B cell (primary cell): ENCODE results near the gene SRXN1. TPM values are rescaled to one million over a fixed set of nuclear protein-coding genes. Genes with fewer than 3 reads are reported as not detected.

Source experiments
- ATAC-seq: fragments of 200-7000 bp; cut with Tn5 transposase; one replicate; pipeline ENCODE4 v1.10.0; 2021; ENCODE audit warnings: low read depth, mild to moderate bottlenecking, moderate number of reproducible peaks, moderate library complexity
- CTCF ChIA-PET: fragments of 350-600 bp; sonication (Branson Sonifier 250); formaldehyde crosslinking; loops from one replicate; lab custom pipeline; 2021; ENCODE audit warnings: antibody characterized with exemption, inconsistent platforms; lab: Charles Lee
- POLR2A ChIA-PET: fragments of 350-600 bp; sonication (Branson Sonifier 250); formaldehyde crosslinking; loops from one replicate; lab custom pipeline; 2021; ENCODE audit warnings: antibody characterized with exemption; lab: Charles Lee
- DNase-seq: peaks from one replicate; pipeline ENCODE4 v3.0.0; 2013
- H2AFZ ChIP-seq: 2 replicates; pipeline ENCODE4 v1.6.1; 2012; ENCODE audit warnings: mild to moderate bottlenecking, low read depth, low read length; ENCODE audit not compliant: insufficient read depth, poor library complexity, severe bottlenecking
- H3K27ac ChIP-seq, 2 donors: 1 replicate in 1 of 2; 2 replicates in 1 of 2; pipeline ENCODE4 v1.5.1; 2012 to 2013; ENCODE audit warnings: low read length in 2 of 2, mild to moderate bottlenecking in 2 of 2, moderate library complexity in 1 of 2
- H3K27me3 ChIP-seq, 4 experiments: fragments of 200-600 bp in 1 of 4; sonication (generic) in 1 of 4; replicated peaks in 1 of 4; 1 replicate in 2 of 4; 2 replicates in 2 of 4; pipeline versions ENCODE4 v1.6.1 to v1.7.0; 2013 to 2016; ENCODE audit warnings: low read length in 3 of 4, mild to moderate bottlenecking in 2 of 4, mixed read lengths in 1 of 4, moderate library complexity in 1 of 4; ENCODE audit not compliant: insufficient read depth in 4 of 4, control insufficient read depth in 3 of 4; ENCODE audit errors: control extremely low read depth in 1 of 4
- H3K36me3 ChIP-seq, 2 experiments: replicated peaks in 1 of 2; 1 replicate in 1 of 2; 2 replicates in 1 of 2; pipeline versions ENCODE4 v1.6.1 to v1.7.1; 2013; ENCODE audit warnings: low read length in 1 of 2; ENCODE audit not compliant: insufficient read depth in 2 of 2, control insufficient read depth in 1 of 2; ENCODE audit errors: control extremely low read depth in 1 of 2, extremely low read depth in 1 of 2
- H3K4me1 ChIP-seq, 2 donors: fragments of 200-600 bp in 1 of 2; sonication (generic) in 1 of 2; 1 replicate in 1 of 2; 2 replicates in 1 of 2; pipeline versions ENCODE4 v1.5.1 to v1.6.1; 2013 to 2017; ENCODE audit warnings: low read length in 2 of 2; ENCODE audit not compliant: control insufficient read depth in 2 of 2, insufficient read depth in 2 of 2
- H3K4me2 ChIP-seq: replicated peaks from 2 replicates; pipeline ENCODE3; 2012; ENCODE audit warnings: mild to moderate bottlenecking, low read depth, low read length; ENCODE audit not compliant: poor library complexity, severe bottlenecking
- H3K4me3 ChIP-seq, 5 experiments: fragments of 200-600 bp in 1 of 5; sonication (generic) in 1 of 5; 1 replicate in 3 of 5; 2 replicates in 2 of 5; pipeline versions ENCODE4 v1.5.1 to v1.7.0; 2011 to 2016; ENCODE audit warnings: low read length in 4 of 5, mild to moderate bottlenecking in 4 of 5, low read depth in 2 of 5, control low read depth in 1 of 5, moderate library complexity in 1 of 5; ENCODE audit not compliant: insufficient read depth in 1 of 5; ENCODE audit errors: control extremely low read depth in 1 of 5, extremely low read depth in 1 of 5
- H3K79me2 ChIP-seq: fragments of 200-600 bp; sonication (generic); one replicate; pipeline ENCODE4 v1.6.0; 2016; ENCODE audit warnings: low read length; ENCODE audit not compliant: control insufficient read depth, insufficient read depth
- H3K9ac ChIP-seq: fragments of 200-600 bp; sonication (generic); 2 replicates; pipeline ENCODE4 v1.6.1; 2017; ENCODE audit warnings: mild to moderate bottlenecking, low read length, moderate library complexity
- H3K9me3 ChIP-seq, 3 donors: one replicate each; pipeline versions ENCODE4 v1.6.1 to v1.7.1; 2013; ENCODE audit warnings: low read length in 2 of 3; ENCODE audit not compliant: control insufficient read depth in 2 of 3, insufficient read depth in 1 of 3; ENCODE audit errors: control extremely low read depth in 1 of 3
- H4K20me1 ChIP-seq: 2 replicates; pipeline ENCODE4 v1.6.0; 2012; ENCODE audit warnings: mild to moderate bottlenecking, low read length; ENCODE audit not compliant: insufficient read depth, control insufficient read depth, poor library complexity, severe bottlenecking
- H3K27ac Mint-ChIP-seq: one replicate; pipeline ENCODE4 v1.8.0; 2021; ENCODE audit warnings: mixed read lengths
- H3K27me3 Mint-ChIP-seq: one replicate; pipeline ENCODE4 v1.8.0; 2021; ENCODE audit warnings: mixed read lengths
- H3K4me1 Mint-ChIP-seq: one replicate; pipeline ENCODE4 v1.8.0; 2021; ENCODE audit warnings: mixed read lengths
- H3K4me3 Mint-ChIP-seq: one replicate; pipeline ENCODE4 v1.8.0; 2021; ENCODE audit warnings: mixed read lengths
- H3K9me3 Mint-ChIP-seq: one replicate; pipeline ENCODE4 v1.8.0; 2022; ENCODE audit warnings: mixed read lengths; ENCODE audit not compliant: insufficient read depth
- EZH2 ChIP-seq: IDR thresholded peaks from 2 replicates; pipeline ENCODE4 v1.6.1; 2012; ENCODE audit warnings: borderline replicate concordance, low read depth, mild to moderate bottlenecking, moderate library complexity, low read length; ENCODE audit not compliant: insufficient read depth, poor library complexity, severe bottlenecking
- WGBS: methylation state at CpG from one replicate; pipeline ENCODE4 v1.1.5; 2013; ENCODE audit warnings: missing lambda C conversion rate; ENCODE audit not compliant: insufficient coverage; 5-methylcytosine and 5-hydroxymethylcytosine counted together
- intact Hi-C: fragments of 100-400 bp; cut with micrococcal nuclease; formaldehyde crosslinking; loops from one replicate; pipeline ENCODE4 v1.10.0; 2022
- polyA plus RNA-seq: library from polyadenylated mRNA; depleted of rRNA; stranded (reverse); fragments of >200 nt; gene quantifications from 2 replicates; pipeline ENCODE4 v1.2.3, GENCODE V29; 2012
- total RNA-seq, 2 donors: library from RNA; stranded (reverse); fragments of 120-200 nt in 1 of 2; gene quantifications; 1 replicate in 1 of 2; 2 replicates in 1 of 2; pipeline versions ENCODE4 v1.2.3 to v1.2.4, GENCODE V29; 2013 to 2022
- TF ChIP-seq, protein P1 (sequence below): fragments of 200-600 bp; IDR thresholded peaks from one replicate; pipeline ENCODE4 v1.8.0; 2022; ENCODE audit warnings: antibody characterized with exemption, mild to moderate bottlenecking

Gene SRXN1
- total and polyA plus RNA-seq, 2 donors (not counting 1 experiment from before 2014, with no cell fraction given): 1.3 to 4.5 TPM

DNA sequence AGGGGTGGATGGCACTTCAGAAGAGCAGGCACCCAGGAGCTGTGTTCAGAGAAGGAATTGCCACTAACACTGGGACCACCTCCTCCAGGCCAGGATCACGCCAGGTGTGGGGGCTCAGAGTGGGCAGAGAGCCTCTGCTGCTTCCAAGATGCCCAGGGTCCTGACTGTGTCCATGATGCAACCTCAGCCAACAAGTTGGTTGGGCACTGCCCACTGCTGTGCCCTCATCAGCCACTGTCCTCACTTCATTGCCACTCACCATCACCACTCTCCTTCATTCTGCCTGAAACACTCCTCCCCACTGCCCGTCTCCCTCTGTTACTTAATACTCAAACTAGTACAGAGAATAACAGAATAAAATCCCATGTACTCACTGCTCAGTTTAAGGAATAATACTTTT is 26.4 kb downstream of the SRXN1 start:
- H3K9ac ChIP-seq: no peak overlapping the region
- no peaks in the 10 kb centered on the region for H4K20me1 ChIP-seq
- TF ChIP-seq, protein P1, sequence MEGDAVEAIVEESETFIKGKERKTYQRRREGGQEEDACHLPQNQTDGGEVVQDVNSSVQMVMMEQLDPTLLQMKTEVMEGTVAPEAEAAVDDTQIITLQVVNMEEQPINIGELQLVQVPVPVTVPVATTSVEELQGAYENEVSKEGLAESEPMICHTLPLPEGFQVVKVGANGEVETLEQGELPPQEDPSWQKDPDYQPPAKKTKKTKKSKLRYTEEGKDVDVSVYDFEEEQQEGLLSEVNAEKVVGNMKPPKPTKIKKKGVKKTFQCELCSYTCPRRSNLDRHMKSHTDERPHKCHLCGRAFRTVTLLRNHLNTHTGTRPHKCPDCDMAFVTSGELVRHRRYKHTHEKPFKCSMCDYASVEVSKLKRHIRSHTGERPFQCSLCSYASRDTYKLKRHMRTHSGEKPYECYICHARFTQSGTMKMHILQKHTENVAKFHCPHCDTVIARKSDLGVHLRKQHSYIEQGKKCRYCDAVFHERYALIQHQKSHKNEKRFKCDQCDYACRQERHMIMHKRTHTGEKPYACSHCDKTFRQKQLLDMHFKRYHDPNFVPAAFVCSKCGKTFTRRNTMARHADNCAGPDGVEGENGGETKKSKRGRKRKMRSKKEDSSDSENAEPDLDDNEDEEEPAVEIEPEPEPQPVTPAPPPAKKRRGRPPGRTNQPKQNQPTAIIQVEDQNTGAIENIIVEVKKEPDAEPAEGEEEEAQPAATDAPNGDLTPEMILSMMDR: no peak
- TF ChIP-seq EZH2: no peak
- ATAC-seq: no peak
- no peaks in the 10 kb centered on the region for H3K4me1 ChIP-seq
- DNase-seq: no peak
- no peaks in the 10 kb centered on the region for H3K4me1 Mint-ChIP-seq
- ChIA-PET POLR2A (no interaction called here), CTCF (no interaction called here)
- H3K4me3 ChIP-seq: no peak overlapping the region
- H3K36me3 ChIP-seq: no peaks in the 10 kb centered on the region
- H3K4me2 ChIP-seq: no peak overlapping the region
- no peak overlapping the region for H3K27ac Mint-ChIP-seq
- H3K9me3 Mint-ChIP-seq: no peaks in the 10 kb centered on the region
- 96% methylated on average over 2 of the region's 2 CpGs for WGBS
- H3K27ac ChIP-seq: no peak overlapping the region
- H3K27me3 ChIP-seq: peaks cover 0 to 3% (median 0%) of the 10 kb centered on the region in 4 experiments
- intact Hi-C loops: no loop called here
- peaks cover 0 to 3% (median 0%) of the 10 kb centered on the region in 3 donors for H3K9me3 ChIP-seq
- no peak overlapping the region for H3K4me3 Mint-ChIP-seq
- no peaks in the 10 kb centered on the region for H3K79me2 ChIP-seq
- peaks cover 21% of the 10 kb centered on the region for H3K27me3 Mint-ChIP-seq
- no peak overlapping the region for H2AFZ ChIP-seq

DNA sequence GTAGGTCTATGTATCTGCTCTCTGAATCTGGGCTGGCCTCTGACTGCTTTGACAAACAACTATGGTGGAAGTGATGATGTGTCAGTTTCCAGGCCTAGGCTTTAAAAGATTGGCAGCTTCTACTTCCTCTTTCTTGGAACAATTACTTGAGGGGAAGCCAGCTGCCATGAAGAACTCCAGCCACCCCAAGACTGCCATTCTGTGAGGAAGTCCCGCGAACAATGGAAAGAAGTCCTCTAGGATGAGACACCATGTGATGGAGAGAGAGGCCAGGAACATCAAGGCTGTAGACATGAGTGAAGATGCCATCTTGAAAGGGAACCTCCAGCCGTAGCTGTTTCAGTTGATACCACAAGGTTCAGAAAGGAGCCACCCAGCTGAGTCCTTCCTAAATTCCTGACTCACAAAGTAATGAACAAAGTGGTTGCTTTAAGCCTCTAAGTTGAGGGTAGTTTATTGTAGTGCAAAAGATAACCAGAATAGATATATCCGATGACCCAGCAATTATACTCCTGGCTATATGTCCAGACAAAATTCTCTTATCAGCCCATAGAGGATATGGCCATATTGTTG is 27.6 kb downstream of the SRXN1 start:
- TF ChIP-seq, protein P1: no peak
- no peak for TF ChIP-seq EZH2
- Histone ChIP-seq H3K4me2 (no peak overlapping the region), H3K79me2 (no peaks in the 10 kb centered on the region), H3K4me1 (no peaks in the 10 kb centered on the region), H3K4me3 (no peak overlapping the region), H3K27me3 (peaks cover 0 to 5% (median 0%) of the 10 kb centered on the region in 4 experiments), H3K9me3 (peaks cover 0 to 3% (median 0%) of the 10 kb centered on the region in 3 donors), H3K27ac (no peak overlapping the region), H3K9ac (no peak overlapping the region), H3K36me3 (no peaks in the 10 kb centered on the region), H4K20me1 (no peaks in the 10 kb centered on the region), H2AFZ (no peak overlapping the region)
- ChIA-PET CTCF (no interaction called here), POLR2A (no interaction called here)
- ATAC-seq (no peak), DNase-seq (no peak)
- Mint-ChIP-seq H3K4me3 (no peak overlapping the region), H3K27ac (no peak overlapping the region), H3K27me3 (peaks cover 28% of the 10 kb centered on the region), H3K9me3 (no peaks in the 10 kb centered on the region), H3K4me1 (no peaks in the 10 kb centered on the region)
- WGBS: 80% methylated on average over 3 of the region's 4 CpGs
- intact Hi-C loops: no loop called here
